K562 (cell line): ENCODE results near the gene ZNF322. TPM values are rescaled to one million over a fixed set of nuclear protein-coding genes. Genes with fewer than 3 reads are reported as not detected.

ENCODE experiments used
- BRD9 ChIP-seq: fragments of 450-650 bp; IDR thresholded peaks from 2 replicates; pipeline ENCODE4 v1.6.1; 2018; ENCODE audit warnings: low read depth; ENCODE audit not compliant: partially characterized antibody
- CBFA2T2 ChIP-seq: fragments of 450-650 bp; conservative IDR thresholded peaks from 2 replicates; pipeline ENCODE4 v1.6.1; 2017; ENCODE audit warnings: mild to moderate bottlenecking
- DACH1 ChIP-seq: fragments of 450-650 bp; IDR thresholded peaks from 2 replicates; pipeline ENCODE4 v1.6.1; 2018; ENCODE audit not compliant: partially characterized antibody
- KAT7 ChIP-seq: sonication (generic); formaldehyde crosslinking; IDR thresholded peaks from 2 replicates; pipeline ENCODE4 v1.8.0; 2022; ENCODE audit warnings: missing genetic modification reagents, mild to moderate bottlenecking, borderline replicate concordance
- KLF6 ChIP-seq: fragments of 250-450 bp; sonication (Bioruptor Pico); IDR thresholded peaks from 2 replicates; pipeline ENCODE4 v1.4.0; 2020; ENCODE audit warnings: mild to moderate bottlenecking, moderate library complexity, borderline replicate concordance
- POLR2AphosphoS5 ChIP-seq: IDR thresholded peaks from 2 replicates; pipeline ENCODE4 v1.6.1; 2011; ENCODE audit warnings: mild to moderate bottlenecking, low read depth, low read length, moderate library complexity; ENCODE audit not compliant: control insufficient read depth, insufficient read depth
- POLR3G ChIP-seq: IDR thresholded peaks from 2 replicates; pipeline ENCODE4 v1.6.1; 2011; ENCODE audit not compliant: insufficient read length, insufficient replicate concordance; ENCODE audit errors: extremely low read depth
- SIX5 ChIP-seq, 2 experiments: IDR thresholded peaks; 2 replicates each; pipeline ENCODE4 v1.6.1; 2011; ENCODE audit warnings: low read length in 2 of 2, borderline replicate concordance in 1 of 2, low read depth in 1 of 2, mild to moderate bottlenecking in 1 of 2, moderate library complexity in 1 of 2; ENCODE audit not compliant: insufficient read depth in 1 of 2
- SRF ChIP-seq, 2 experiments: fragments of 250-450, 450-650 bp in 1 of 2; sonication (Bioruptor Pico) in 1 of 2; sonication (generic) in 1 of 2; formaldehyde crosslinking; IDR thresholded peaks; 2 replicates each; pipeline versions ENCODE4 v1.5.0 to v1.5.1; 2020 to 2022; ENCODE audit warnings: mild to moderate bottlenecking in 1 of 2, missing genetic modification reagents in 1 of 2
- STAG1 ChIP-seq: sonication (generic); formaldehyde crosslinking; IDR thresholded peaks from 2 replicates; pipeline ENCODE4 v1.5.0; 2020; ENCODE audit warnings: missing genetic modification reagents, borderline replicate concordance
- ZNF184 ChIP-seq: sonication (generic); formaldehyde crosslinking; IDR thresholded peaks from 2 replicates; pipeline ENCODE4 v1.5.0; 2020; ENCODE audit warnings: missing genetic modification reagents
- ZNF263 ChIP-seq: sonication (generic); formaldehyde crosslinking; IDR thresholded peaks from 2 replicates; pipeline ENCODE4 v1.8.0; 2022; ENCODE audit warnings: mild to moderate bottlenecking, missing genetic modification reagents, borderline replicate concordance
- ZNF561 ChIP-seq: fragments of 450-650 bp; formaldehyde crosslinking; conservative IDR thresholded peaks from 2 replicates; pipeline ENCODE4 v1.4.0; 2020; ENCODE audit warnings: mild to moderate bottlenecking, moderate library complexity
- polyA plus RNA-seq, 8 experiments: library from polyadenylated mRNA; depleted of rRNA in 4 of 8; stranded (reverse) in 5 of 8; unstranded in 3 of 8; fragments of >200 nt; fragmentation: Nextera tagmentation in 2 of 8; fragmentation: Illumina TruSeq in 1 of 8; extraction: Ambion mirVana in 2 of 8; extraction: Trizol in 1 of 8; gene quantifications; 2 replicates each; pipeline versions ENCODE4 v1.2.1 to v1.2.3, GENCODE V29; 2011 to 2014; ENCODE audit warnings: inconsistent platforms in 1 of 8, missing spikeins in 1 of 8
- total RNA-seq, 7 experiments: library from RNA; depleted of rRNA in 6 of 7; stranded (reverse); fragments of >200 nt in 6 of 7; fragmentation: Illumina TruSeq in 2 of 7; extraction: Trizol in 2 of 7; gene quantifications; 2 replicates each; pipeline versions ENCODE4 v1.2.1 to v1.2.3, GENCODE V29; 2011 to 2021; ENCODE audit warnings: low replicate concordance in 1 of 7
- TF ChIP-seq, protein P1 (sequence below): fragments of 450-650 bp; formaldehyde crosslinking; IDR thresholded peaks from 2 replicates; pipeline ENCODE4 v1.4.0; 2020; ENCODE audit warnings: mild to moderate bottlenecking, moderate library complexity
- TF ChIP-seq, protein P2 (sequence below), 2 experiments: IDR thresholded peaks in 1 of 2; conservative IDR thresholded peaks in 1 of 2; 2 replicates each; pipeline ENCODE4 v1.6.1; 2016; ENCODE audit warnings: low read depth in 2 of 2, mild to moderate bottlenecking in 1 of 2, missing compliant biosample characterization in 1 of 2, missing genetic modification characterization in 1 of 2, moderate library complexity in 1 of 2
- TF ChIP-seq, protein P3 (sequence below): IDR thresholded peaks from 3 replicates; pipeline ENCODE4 v1.6.1; 2011; ENCODE audit warnings: borderline replicate concordance, mild to moderate bottlenecking; ENCODE audit not compliant: insufficient read length, insufficient read depth
- TF ChIP-seq, protein P4 (sequence below): fragments of 450-650 bp; formaldehyde crosslinking; IDR thresholded peaks from 2 replicates; pipeline ENCODE4 v1.4.0; 2020; ENCODE audit warnings: mild to moderate bottlenecking

Gene ZNF322
- total and polyA plus RNA-seq, 9 of the 15 experiments (the other 6 are each of a cell fraction or from before 2014, with no cell fraction given) = 4.7 to 31.2 (median 18.7) TPM

DNA sequence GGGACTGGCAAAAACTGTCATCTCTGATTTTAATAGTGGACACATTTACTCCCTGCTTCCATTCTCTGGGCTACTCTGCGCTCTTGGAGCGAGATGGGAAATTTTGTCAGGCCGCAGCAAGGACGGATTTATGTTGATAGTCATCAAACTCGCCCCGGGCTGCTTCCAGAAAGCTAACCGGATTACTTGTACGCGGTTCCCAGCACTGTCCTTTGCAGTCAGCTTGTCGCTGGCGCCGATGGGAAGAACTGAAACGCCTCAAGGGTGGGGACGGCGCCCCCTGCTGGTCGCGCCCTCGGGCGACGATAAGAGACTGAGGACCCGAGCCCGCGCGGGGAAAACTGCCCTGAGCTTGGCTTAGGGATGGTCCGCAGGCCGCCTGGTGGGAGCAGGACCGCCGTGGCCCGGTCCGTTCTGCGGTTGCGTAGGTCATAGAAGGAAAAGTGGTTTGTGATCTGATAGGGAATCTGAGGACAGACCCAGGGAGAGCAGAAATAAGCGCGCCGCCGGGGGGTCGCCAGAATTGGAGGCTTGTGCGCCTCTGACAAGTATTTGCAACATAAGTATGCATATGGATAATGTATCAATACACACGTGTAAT, 63.8 kb downstream of the ZNF322 start (continued):
- peak; percentile 82 for TF ChIP-seq BRD9
- TF ChIP-seq, protein P1, sequence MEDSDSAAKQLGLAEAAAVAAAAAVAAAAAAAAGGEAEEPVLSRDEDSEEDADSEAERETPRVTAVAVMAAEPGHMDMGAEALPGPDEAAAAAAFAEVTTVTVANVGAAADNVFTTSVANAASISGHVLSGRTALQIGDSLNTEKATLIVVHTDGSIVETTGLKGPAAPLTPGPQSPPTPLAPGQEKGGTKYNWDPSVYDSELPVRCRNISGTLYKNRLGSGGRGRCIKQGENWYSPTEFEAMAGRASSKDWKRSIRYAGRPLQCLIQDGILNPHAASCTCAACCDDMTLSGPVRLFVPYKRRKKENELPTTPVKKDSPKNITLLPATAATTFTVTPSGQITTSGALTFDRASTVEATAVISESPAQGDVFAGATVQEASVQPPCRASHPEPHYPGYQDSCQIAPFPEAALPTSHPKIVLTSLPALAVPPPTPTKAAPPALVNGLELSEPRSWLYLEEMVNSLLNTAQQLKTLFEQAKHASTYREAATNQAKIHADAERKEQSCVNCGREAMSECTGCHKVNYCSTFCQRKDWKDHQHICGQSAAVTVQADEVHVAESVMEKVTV (CRISPR knock-in tag) = peak; percentile 86
- TF ChIP-seq, protein P2, sequence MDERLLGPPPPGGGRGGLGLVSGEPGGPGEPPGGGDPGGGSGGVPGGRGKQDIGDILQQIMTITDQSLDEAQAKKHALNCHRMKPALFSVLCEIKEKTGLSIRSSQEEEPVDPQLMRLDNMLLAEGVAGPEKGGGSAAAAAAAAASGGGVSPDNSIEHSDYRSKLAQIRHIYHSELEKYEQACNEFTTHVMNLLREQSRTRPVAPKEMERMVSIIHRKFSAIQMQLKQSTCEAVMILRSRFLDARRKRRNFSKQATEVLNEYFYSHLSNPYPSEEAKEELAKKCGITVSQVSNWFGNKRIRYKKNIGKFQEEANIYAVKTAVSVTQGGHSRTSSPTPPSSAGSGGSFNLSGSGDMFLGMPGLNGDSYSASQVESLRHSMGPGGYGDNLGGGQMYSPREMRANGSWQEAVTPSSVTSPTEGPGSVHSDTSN (CRISPR knock-in tag; IDR thresholded peaks at IDR 0.05; ENCODE audit: low read depth) = no peak
- TF ChIP-seq, protein P2 (tag; conservative IDR thresholded peaks at IDR 0.05; ENCODE audit: low read depth) = no peak
- TF ChIP-seq ZNF263 = no peak; the same call in 1 of the 2 replicates
- no peak; the same call in 1 of the 2 replicates for TF ChIP-seq POLR2AphosphoS5
- TF ChIP-seq, protein P3, sequence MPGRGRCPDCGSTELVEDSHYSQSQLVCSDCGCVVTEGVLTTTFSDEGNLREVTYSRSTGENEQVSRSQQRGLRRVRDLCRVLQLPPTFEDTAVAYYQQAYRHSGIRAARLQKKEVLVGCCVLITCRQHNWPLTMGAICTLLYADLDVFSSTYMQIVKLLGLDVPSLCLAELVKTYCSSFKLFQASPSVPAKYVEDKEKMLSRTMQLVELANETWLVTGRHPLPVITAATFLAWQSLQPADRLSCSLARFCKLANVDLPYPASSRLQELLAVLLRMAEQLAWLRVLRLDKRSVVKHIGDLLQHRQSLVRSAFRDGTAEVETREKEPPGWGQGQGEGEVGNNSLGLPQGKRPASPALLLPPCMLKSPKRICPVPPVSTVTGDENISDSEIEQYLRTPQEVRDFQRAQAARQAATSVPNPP = no peak
- 0 out of 2 replicates have a peak, but pooled peaks have one; percentile 28 for TF ChIP-seq KLF6
- TF ChIP-seq KAT7 = peak; percentile 95; the same call in 1 of the 2 replicates
- TF ChIP-seq, protein P4, sequence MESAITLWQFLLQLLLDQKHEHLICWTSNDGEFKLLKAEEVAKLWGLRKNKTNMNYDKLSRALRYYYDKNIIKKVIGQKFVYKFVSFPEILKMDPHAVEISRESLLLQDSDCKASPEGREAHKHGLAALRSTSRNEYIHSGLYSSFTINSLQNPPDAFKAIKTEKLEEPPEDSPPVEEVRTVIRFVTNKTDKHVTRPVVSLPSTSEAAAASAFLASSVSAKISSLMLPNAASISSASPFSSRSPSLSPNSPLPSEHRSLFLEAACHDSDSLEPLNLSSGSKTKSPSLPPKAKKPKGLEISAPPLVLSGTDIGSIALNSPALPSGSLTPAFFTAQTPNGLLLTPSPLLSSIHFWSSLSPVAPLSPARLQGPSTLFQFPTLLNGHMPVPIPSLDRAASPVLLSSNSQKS (CRISPR knock-in tag) = no peak
- TF ChIP-seq CBFA2T2 = no peak
- TF ChIP-seq SRF (CRISPR knock-in tag; IDR thresholded peaks at IDR 0.05) = peak in 1 of 2 experiments; percentile 80; a peak in 2 of 4 replicates
- no peak for TF ChIP-seq ZNF561 (CRISPR knock-in tag)
- no peak for TF ChIP-seq SIX5 (IDR thresholded peaks at IDR 0.05; ENCODE audit: borderline replicate concordance in 1 of 2, insufficient read depth in 1 of 2, low read depth in 1 of 2, low read length in 2 of 2)
- TF ChIP-seq ZNF184 (CRISPR knock-in tag) = no peak
- TF ChIP-seq DACH1 = peak; percentile 7
- peak; percentile 97 for TF ChIP-seq STAG1 (CRISPR knock-in tag)
- no peak for TF ChIP-seq POLR3G
